Measurements from ENCODE around the gene DEPDC1. TPM values are rescaled to one million over a fixed set of nuclear protein-coding genes. Genes with fewer than 3 reads are reported as not detected.
"Not testable (repeated sequence)": the region's sequence is repeated elsewhere in the genome, so short reads cannot be mapped to it uniquely, and the experiment has no call there.

Gene DEPDC1
- total RNA-seq, 4 donors from 2014 or later: under 0.01 to 0.78 (median 0.52) TPM; not detected in 1

DNA sequence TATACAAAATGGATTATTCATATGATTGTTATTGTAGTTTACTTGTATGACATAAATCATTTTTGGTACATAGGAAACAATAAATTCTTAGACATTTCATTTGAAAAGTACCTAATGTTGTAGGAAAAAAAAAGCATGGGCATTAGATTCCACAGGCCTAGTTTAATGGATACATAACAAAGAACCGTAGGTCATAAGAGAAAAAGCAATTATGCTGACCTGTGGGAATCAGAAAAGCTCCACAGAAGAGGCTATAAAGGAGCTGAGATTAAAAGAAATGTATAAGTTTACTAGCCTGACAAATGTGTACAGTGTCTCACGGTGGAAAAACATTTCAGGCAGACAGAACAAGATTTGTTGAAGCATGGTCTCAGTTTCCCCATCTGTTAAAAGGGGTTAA, 3.7 kb downstream of the DEPDC1 start:
- Histone ChIP-seq H3K4me1 (peaks cover 10 to 21% (median 17%) of the 10 kb centered on the region in 4 donors), H3K27me3 (no peaks in the 10 kb centered on the region), H3K9me3 (no peaks in the 10 kb centered on the region), H3K36me3 (no peaks in the 10 kb centered on the region), H3K27ac (replicated peaks in 1 of 4) (no peak overlapping the region), H3K4me3 (no peak overlapping the region)
- TF ChIP-seq CTCF (IDR thresholded peaks at IDR 0.05) (no peak), POLR2A (IDR thresholded peaks at IDR 0.05; ENCODE audit: low read depth) (no peak), POLR2AphosphoS5 (IDR thresholded peaks at IDR 0.05) (no peak), EP300 (IDR thresholded peaks at IDR 0.05) (no peak)
- no peak for DNase-seq (ENCODE audit: extremely low spot score)
- WGBS: 92% methylated on average over 2 of the region's 2 CpGs
- intact Hi-C loops (cut with DNase I): no loop called here

- H3K4me1 ChIP-seq: peaks cover 10 to 18% (median 12%) of the 10 kb centered on the region in 4 donors
- DNase-seq (ENCODE audit: extremely low spot score); H3K36me3 ChIP-seq; H3K27me3 ChIP-seq; H3K4me3 ChIP-seq; intact Hi-C loops (cut with DNase I); H3K9me3 ChIP-seq; H3K27ac ChIP-seq (replicated peaks in 1 of 4): not testable (repeated sequence)
- over 99% methylated on average over 6 of the region's 6 CpGs for WGBS
Measured at GRCh38 chr1:68492255-68492654, 4.6 kb downstream of the DEPDC1 start.

GRCh38 chr1:68490046-68490651, 6.7 kb downstream of the DEPDC1 start:
- TF ChIP-seq EP300 (IDR thresholded peaks at IDR 0.05) (no peak), CTCF (IDR thresholded peaks at IDR 0.05) (no peak), POLR2AphosphoS5 (IDR thresholded peaks at IDR 0.05) (no peak), POLR2A (IDR thresholded peaks at IDR 0.05; ENCODE audit: low read depth) (no peak)
- Histone ChIP-seq H3K9me3 (no peaks in the 10 kb centered on the region), H3K36me3 (no peaks in the 10 kb centered on the region), H3K4me3 (no peak overlapping the region), H3K27me3 (no peaks in the 10 kb centered on the region), H3K27ac (replicated peaks in 1 of 4) (no peak overlapping the region), H3K4me1 (no peaks in the 10 kb centered on the region)
- DNase-seq (ENCODE audit: extremely low spot score): no peak
- intact Hi-C loops (cut with DNase I): no loop called here
- WGBS: 93% methylated on average over 2 of the region's 2 CpGs

- DNase-seq (ENCODE audit: extremely low spot score): no peak
- Histone ChIP-seq H3K27me3 (no peaks in the 10 kb centered on the region), H3K4me1 (no peaks in the 10 kb centered on the region), H3K9me3 (no peaks in the 10 kb centered on the region), H3K36me3 (no peaks in the 10 kb centered on the region), H3K27ac (replicated peaks in 1 of 4) (no peak overlapping the region), H3K4me3 (no peak overlapping the region)
- 81% methylated on average over 3 of the region's 3 CpGs for WGBS
- TF ChIP-seq CTCF (IDR thresholded peaks at IDR 0.05) (no peak), POLR2AphosphoS5 (IDR thresholded peaks at IDR 0.05) (no peak), POLR2A (IDR thresholded peaks at IDR 0.05; ENCODE audit: low read depth) (no peak), EP300 (IDR thresholded peaks at IDR 0.05) (no peak)
- intact Hi-C loops (cut with DNase I): no loop called here
Measured at GRCh38 chr1:68485431-68486022, 11.4 kb downstream of the DEPDC1 start.

DNA sequence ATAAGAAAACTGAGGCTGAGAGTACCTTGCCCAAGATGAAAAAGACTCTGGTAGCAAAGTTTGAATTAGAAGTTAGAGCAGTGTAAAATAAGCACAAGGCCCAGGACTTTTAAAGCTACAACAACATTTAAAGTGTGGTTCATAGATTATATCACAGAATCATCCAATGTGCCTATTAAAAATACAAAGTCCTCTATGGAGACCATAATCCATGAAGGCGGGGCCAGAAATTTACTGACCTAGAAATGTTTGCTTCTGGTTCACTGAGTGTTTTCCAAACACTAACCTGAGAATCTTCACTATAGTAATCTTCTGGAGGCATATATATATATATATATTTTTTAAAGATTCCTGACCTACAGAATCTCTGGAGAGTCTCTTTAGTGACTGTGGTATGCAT, 12.3 kb downstream of the DEPDC1 start:
- TF ChIP-seq POLR2A (IDR thresholded peaks at IDR 0.05; ENCODE audit: low read depth) (no peak), CTCF (IDR thresholded peaks at IDR 0.05) (no peak), EP300 (IDR thresholded peaks at IDR 0.05) (no peak), POLR2AphosphoS5 (IDR thresholded peaks at IDR 0.05) (no peak)
- Histone ChIP-seq H3K4me1 (no peaks in the 10 kb centered on the region), H3K27me3 (no peaks in the 10 kb centered on the region), H3K4me3 (no peak overlapping the region), H3K9me3 (no peaks in the 10 kb centered on the region), H3K27ac (replicated peaks in 1 of 4) (no peak overlapping the region), H3K36me3 (no peaks in the 10 kb centered on the region)
- intact Hi-C loops (cut with DNase I): no loop called here
- DNase-seq (ENCODE audit: extremely low spot score): no peak
- 96% methylated on average over 1 of the region's 1 CpG for WGBS

Measured in esophagus muscularis mucosa (tissue), 4 donors.